ENCODE data around the gene CLDN9.
"Not testable (repeated sequence)": the region's sequence is repeated elsewhere in the genome, so short reads cannot be mapped to it uniquely, and the experiment has no call there.

CLDN9 gene

DNA sequence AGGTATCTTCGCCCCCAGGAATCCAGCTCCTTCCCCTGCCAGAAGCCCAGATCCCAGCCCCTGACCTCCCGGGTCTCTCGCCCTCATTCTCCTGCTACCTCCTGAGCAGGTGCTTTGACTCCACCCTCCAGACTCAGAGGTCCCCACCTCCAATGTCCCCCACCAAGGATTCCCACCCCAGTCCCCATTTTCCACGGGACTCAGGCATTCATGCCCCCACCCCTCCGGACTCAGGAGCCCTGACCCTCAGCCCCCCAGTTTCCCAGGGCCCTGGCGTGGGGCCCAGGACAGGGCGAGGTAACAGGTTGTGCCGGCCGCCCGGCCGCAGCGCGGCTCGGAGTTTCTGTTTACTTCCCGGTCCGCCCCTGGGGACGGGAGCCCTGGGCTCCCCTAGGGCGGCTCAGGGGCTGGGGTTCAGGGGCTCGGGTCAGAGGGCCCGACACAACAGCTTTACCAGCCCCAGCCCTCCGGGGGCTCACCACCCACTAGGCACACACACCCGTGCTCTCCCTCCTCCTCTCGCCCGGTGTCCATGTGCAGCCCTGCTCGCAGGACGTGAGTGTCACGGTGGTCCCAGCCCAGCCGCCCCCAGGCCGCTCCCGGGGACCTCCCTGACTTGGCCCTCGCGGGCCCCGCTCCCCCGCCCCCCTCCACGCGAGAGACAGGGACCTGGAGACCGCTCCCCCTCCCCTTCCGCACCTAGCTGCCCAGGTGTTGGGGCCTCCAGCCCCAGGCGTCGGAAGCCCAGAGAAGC lies 23.4 kb downstream of the CLDN9 start:
- DNase-seq, result no peak

- no peak for DNase-seq
These were observed 24.1 kb downstream of the CLDN9 start, which contains the start of gene BICDL2 for GRCh38 chr16:3036726-3037315. BICDL2 (minus strand) TSS chr16:3036944; CDS start chr16:3035496, 1,448 bp downstream.

GRCh38 chr16:3038256-3038655 lies 25.5 kb downstream of the CLDN9 start:
- DNase-seq, result no peak

DNA sequence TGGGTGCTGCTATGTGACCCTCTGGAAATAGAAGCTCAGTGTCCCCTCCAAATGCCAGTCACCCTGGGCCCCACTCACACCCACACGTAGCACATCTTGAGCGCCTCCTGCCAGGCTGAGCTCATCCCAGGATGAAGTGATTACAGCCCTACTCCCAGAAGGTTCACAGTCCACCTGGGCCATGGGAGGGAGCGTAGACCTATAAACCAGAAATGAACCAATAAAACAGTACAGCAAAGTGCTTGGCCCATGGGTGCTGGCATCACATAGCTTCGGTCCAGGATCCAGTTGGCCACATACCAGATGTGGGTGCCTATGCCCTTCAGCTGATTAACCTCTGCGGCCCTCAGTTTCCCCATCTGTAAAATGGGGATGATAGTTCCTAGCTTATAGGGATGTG lies 26.2 kb downstream of the CLDN9 start:
- no peak for DNase-seq

DNA sequence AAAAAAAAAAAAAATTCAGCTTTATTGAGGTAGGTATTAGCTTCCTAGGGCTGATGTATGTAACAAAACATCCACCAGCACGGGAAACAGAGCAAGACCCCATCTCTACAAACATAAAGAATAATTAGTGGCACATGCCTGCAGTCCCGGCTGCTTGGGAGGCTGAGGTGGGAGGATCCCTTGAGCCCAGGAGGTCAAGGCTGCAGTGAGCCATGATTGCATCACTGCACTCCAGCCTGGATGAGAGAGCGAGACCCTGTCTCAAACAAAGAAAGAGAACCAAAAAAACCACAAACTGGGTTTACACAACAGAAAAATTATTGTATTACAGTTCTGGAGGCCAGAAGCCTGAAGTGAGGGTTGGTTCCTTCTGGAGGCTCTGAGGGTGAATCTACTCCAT lies 29.7 kb downstream of the CLDN9 start:
- DNase-seq, result no peak

DNA sequence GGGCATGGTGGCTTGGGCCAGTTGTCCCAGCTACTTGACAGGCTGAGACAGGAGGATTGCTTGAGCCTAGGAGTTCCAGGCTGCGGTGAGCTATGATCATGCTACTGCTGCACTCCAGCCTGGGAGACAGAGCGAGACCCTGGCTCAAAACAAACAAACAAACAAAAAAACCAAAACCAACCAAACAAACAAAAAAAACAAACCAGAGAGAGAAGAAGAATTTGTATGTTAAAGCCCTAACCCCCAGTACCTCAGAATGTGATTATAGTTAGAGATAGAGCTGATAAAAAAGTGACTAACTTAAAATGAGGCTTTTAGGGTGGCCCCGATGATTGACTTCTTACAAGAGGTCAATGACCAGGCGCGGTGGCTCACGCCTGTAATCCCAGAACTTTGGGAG lies 32.0 kb downstream of the CLDN9 start:
- DNase-seq, result no peak

GRCh38 chr16:3045758-3046640 lies 33.3 kb downstream of the CLDN9 start, which contains the start of gene MMP25:
MMP25 (plus strand) TSS chr16:3046561; CDS start chr16:3046918, 357 bp downstream.
- no peak for DNase-seq

DNA sequence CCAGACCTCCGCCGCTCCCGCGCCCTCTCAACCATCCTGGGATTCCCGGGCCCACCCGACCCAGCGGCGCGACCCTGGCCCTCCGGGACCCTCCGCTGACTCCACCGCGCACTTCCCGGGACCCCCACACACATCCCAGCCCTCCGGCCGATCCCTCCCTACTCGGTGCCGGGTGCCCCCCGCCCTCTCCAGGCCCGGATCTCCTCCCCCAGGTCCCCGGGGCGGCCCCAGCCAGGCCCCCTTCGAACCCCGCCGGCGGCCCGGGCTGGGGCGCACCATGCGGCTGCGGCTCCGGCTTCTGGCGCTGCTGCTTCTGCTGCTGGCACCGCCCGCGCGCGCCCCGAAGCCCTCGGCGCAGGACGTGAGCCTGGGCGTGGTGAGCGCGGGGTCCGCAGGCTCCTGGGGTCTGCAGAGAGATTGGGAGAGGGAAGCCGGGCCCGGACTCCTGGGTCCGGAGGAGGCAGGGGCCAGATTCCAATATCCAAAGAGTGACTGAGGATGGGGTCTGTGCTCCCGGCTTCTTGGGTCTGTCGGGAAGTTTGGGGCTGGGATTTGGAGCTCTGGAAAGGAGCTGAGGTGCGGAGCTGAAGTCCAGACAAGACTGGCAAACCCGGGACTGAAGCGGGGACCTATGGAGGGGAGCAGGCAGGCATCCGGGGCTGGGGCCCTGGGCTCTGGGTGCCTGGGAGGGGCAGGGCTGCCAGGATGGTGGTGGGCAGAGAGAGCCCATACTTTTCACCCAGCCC lies 34.1 kb downstream of the CLDN9 start:
- no peak for DNase-seq

DNA sequence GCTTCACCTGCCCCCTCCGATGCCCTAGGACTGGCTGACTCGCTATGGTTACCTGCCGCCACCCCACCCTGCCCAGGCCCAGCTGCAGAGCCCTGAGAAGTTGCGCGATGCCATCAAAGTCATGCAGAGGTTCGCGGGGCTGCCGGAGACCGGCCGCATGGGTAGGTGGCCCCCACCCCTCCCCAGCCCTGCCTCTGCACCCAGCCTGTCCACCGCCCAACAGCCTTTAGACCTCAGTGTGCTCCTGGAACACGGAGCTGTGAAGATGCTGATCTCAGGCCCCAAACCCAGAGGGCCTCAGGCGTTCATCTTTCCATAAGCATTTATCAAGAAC lies 34.6 kb downstream of the CLDN9 start:
- no peak for DNase-seq

DNA sequence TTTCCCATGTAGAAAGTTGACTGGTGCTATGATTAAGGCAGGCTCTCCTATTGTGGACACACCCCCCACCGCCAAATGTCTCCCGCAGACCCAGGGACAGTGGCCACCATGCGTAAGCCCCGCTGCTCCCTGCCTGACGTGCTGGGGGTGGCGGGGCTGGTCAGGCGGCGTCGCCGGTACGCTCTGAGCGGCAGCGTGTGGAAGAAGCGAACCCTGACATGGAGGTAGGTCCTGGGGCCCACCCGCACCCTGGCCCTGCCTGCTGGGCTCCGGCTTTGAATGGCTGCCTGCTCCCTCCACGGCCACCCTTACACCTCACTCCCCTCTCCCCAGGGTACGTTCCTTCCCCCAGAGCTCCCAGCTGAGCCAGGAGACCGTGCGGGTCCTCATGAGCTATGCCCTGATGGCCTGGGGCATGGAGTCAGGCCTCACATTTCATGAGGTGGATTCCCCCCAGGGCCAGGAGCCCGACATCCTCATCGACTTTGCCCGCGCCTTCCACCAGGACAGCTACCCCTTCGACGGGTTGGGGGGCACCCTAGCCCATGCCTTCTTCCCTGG lies 37.3 kb downstream of the CLDN9 start:
- DNase-seq, result no peak

DNA sequence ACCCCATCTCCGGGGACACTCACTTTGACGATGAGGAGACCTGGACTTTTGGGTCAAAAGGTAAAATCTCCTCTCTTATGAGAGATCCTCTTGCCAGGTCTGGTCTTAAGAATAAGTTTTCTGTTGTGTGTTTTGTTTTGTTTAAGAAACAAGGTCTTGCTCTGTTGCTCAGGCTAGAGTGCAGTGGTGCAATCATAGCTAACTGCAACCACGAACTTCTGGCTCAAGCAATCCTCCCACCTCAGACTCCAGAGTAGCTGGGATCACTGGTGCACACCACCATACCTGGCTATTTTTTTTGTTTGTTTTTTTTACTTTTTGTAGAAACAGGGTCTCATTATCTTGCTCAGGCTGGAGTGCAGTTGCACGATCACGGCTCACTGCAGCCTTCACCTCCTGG lies 37.8 kb downstream of the CLDN9 start:
- DNase-seq, result no peak

DNA sequence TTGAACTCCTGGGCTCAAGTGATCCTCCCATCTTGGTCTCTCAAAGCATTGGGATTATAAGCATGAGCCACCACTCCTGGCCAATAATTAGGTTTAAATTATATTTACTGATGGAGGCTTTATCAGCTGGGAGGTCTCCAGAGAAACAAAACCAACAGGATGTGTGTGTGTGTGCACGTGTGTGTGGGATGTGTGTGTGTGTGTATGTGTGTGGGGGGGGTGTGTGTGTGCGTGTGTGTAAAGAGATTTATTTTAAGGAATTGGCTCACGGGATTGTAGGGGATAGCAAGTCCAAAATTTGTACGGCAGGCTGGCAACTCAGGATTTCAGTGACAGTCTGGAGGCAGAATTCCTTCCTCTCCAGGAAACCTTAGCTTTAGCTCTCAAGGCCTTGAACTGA lies 38.3 kb downstream of the CLDN9 start:
- no peak for DNase-seq

- no peak for DNase-seq
These were observed 38.8 kb downstream of the CLDN9 start for GRCh38 chr16:3051494-3051893.

GRCh38 chr16:3052571-3053329 lies 40.0 kb downstream of the CLDN9 start:
- DNase-seq, result not testable (repeated sequence)

DNA sequence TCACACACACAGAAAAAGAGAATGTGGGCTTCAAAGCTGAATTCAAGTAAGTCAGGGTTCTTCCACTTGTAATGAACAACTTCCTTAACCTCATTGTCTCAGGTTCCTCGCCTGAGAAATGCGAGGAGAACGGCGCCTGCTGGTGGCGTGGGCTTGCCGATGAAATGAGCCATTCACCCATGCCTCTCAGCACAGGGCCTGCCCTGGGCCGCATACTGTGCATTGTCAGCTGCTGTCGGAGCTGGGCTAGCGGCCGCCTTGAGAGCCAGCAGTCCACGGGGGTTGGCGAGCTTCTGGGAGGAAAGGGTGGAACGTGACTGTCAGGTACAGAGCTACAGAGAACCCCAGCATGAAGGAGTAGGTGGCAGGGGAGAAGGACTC lies 40.6 kb downstream of the CLDN9 start:
- DNase-seq, result not testable (repeated sequence)

- DNase-seq, result no peak
These were observed 42.4 kb downstream of the CLDN9 start for GRCh38 chr16:3054965-3055733.

GRCh38 chr16:3055734-3056115 lies 43.0 kb downstream of the CLDN9 start:
- not testable (repeated sequence) for DNase-seq

DNA sequence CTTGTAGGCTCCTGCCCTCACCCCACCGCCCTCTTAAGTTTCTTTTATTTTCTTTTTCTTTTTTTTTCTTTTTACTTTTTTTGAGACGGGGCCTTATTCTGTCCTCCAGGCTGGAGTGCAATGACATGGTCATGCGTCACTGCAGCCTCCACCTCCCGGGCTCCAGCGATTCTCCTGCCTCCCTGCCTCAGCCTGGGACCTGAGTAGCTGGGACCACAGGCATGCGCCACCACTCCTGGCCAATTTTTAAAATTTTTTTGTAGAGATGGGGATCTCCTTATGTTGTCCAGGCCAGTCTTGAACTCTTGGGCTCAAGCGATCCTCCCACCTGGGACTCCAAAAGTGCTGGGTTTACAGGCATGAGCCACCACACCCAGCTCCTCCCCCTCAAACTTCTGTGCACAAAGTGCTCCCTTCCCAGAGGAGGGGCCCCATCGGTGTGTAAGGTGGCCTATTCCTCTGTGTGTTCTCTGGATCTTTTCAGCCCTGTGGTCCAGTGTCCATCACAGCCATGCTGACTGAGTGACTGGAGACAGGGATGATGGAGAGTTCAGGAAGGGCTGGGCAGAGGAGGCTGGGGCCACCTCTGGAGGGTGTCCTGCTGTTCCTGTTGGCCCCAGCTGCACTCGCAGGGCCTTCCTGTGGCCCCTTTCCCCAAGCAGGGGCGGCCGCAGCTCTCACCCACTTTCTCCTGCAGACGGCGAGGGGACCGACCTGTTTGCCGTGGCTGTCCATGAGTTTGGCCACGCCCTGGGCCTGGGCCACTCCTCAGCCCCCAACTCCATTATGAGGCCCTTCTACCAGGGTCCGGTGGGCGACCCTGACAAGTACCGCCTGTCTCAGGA lies 43.8 kb downstream of the CLDN9 start:
- DNase-seq, result no peak

DNA sequence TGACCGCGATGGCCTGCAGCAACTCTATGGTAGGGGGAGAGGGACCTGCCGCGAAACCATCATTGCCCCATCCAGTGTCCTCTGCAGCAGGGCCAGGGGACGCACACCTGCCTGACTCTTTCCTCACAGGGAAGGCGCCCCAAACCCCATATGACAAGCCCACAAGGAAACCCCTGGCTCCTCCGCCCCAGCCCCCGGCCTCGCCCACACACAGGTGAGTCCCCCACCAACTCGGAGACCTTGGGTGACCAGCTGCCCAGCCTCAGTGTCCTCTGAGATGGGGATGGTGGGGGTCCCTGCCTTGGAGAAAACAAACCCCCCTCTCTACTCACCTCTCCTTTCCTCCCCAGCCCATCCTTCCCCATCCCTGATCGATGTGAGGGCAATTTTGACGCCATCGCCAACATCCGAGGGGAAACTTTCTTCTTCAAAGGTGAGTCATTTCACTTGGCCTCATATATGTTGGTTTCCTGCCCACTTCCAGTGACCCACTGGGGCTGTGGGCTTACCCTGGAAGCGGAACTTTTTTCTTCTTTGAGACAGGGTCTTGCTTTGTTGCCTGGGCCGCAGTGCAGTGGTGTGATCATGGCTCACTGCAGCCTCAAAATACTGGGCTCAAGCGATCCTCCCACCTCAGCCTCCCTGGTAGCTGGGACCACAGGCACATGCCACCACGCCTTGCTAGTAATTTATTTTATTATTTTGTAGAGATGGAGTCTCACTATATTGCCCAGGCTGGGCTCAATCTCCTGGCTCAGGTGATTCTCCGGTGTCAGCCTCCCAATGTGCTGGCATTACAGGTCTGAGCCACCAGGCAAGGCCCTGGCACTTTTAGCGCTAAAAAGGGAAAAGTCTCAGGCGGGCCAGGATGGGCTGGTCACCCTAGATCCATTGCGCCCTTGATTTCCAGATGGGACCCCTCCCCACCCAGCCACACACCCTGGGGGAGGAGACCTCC lies 44.7 kb downstream of the CLDN9 start:
- DNase-seq, result no peak
